Glutamatergic neuron (in vitro differentiated cells): ENCODE data around the gene MEGF9. TPM values are rescaled to one million over a fixed set of nuclear protein-coding genes. Genes with fewer than 3 reads are reported as not detected.

Experiments
- DNase-seq: peaks from one replicate; pipeline ENCODE4 v3.0.0; 2022
- H3K27ac Mint-ChIP-seq: one replicate; pipeline ENCODE4 v1.8.0; 2020; ENCODE audit warnings: mild to moderate bottlenecking, mixed read lengths, inconsistent platforms; ENCODE audit not compliant: unreplicated experiment
- H3K27me3 Mint-ChIP-seq: one replicate; pipeline ENCODE4 v1.8.0; 2020; ENCODE audit warnings: mild to moderate bottlenecking, moderate library complexity, mixed read lengths, inconsistent platforms; ENCODE audit not compliant: unreplicated experiment
- H3K36me3 Mint-ChIP-seq: one replicate; pipeline ENCODE4 v1.8.0; 2020; ENCODE audit warnings: mild to moderate bottlenecking, mixed read lengths, inconsistent platforms; ENCODE audit not compliant: unreplicated experiment
- H3K4me1 Mint-ChIP-seq: one replicate; pipeline ENCODE4 v1.8.0; 2020; ENCODE audit warnings: mild to moderate bottlenecking, low read depth, mixed read lengths, inconsistent platforms; ENCODE audit not compliant: unreplicated experiment
- H3K4me3 Mint-ChIP-seq: one replicate; pipeline ENCODE4 v1.8.0; 2020; ENCODE audit warnings: mild to moderate bottlenecking, mixed read lengths, inconsistent platforms; ENCODE audit not compliant: unreplicated experiment
- H3K9me3 Mint-ChIP-seq: one replicate; pipeline ENCODE4 v1.8.0; 2020; ENCODE audit warnings: mild to moderate bottlenecking, moderate library complexity, mixed read lengths, inconsistent platforms; ENCODE audit not compliant: unreplicated experiment
- CTCF ChIP-seq: fragments of 200-600 bp; sonication (generic); IDR thresholded peaks from one replicate; pipeline ENCODE4 v1.5.0; 2021; ENCODE audit not compliant: partially characterized antibody, unreplicated experiment
- total RNA-seq: library from RNA; stranded (reverse); fragmentation: NEBNext Ultra II Directional; extraction: Animal tissue kit (Norgen Biotek cat#: 25700); gene quantifications from one replicate; pipeline ENCODE4 v1.2.1, GENCODE V29; 2021; ENCODE audit not compliant: unreplicated experiment

MEGF9 gene
- total RNA-seq, 1 donor from 2014 or later: 25.4 TPM

GRCh38 chr9:120668399-120668798 is 45.9 kb downstream of the MEGF9 start:
- no peak overlapping the region for H3K27ac Mint-ChIP-seq
- peaks cover 6% of the 10 kb centered on the region for H3K36me3 Mint-ChIP-seq
- peaks cover 5% of the 10 kb centered on the region for H3K27me3 Mint-ChIP-seq
- H3K9me3 Mint-ChIP-seq: peaks cover 3% of the 10 kb centered on the region
- peaks cover 6% of the 10 kb centered on the region for H3K4me1 Mint-ChIP-seq
- no peak overlapping the region for H3K4me3 Mint-ChIP-seq
- DNase-seq: no peak
- TF ChIP-seq CTCF: no peak

- no peaks in the 10 kb centered on the region for H3K27me3 Mint-ChIP-seq
- no peak for DNase-seq
- peaks cover 3% of the 10 kb centered on the region for H3K9me3 Mint-ChIP-seq
- H3K27ac Mint-ChIP-seq: no peak overlapping the region
- peaks cover 6% of the 10 kb centered on the region for H3K36me3 Mint-ChIP-seq
- H3K4me1 Mint-ChIP-seq: no peaks in the 10 kb centered on the region
- no peak overlapping the region for H3K4me3 Mint-ChIP-seq
- TF ChIP-seq CTCF: no peak
Observed at GRCh38 chr9:120663950-120664349, 50.3 kb downstream of the MEGF9 start.

- H3K4me3 Mint-ChIP-seq: no peak overlapping the region
- no peak for TF ChIP-seq CTCF
- H3K36me3 Mint-ChIP-seq: peaks cover 6% of the 10 kb centered on the region
- no peaks in the 10 kb centered on the region for H3K4me1 Mint-ChIP-seq
- no peaks in the 10 kb centered on the region for H3K27me3 Mint-ChIP-seq
- no peak overlapping the region for H3K27ac Mint-ChIP-seq
- DNase-seq: no peak
- H3K9me3 Mint-ChIP-seq: peaks cover 3% of the 10 kb centered on the region
Observed at GRCh38 chr9:120663380-120663779, 50.9 kb downstream of the MEGF9 start.

- no peak for DNase-seq
- no peak for TF ChIP-seq CTCF
- Mint-ChIP-seq H3K4me3 (no peak overlapping the region), H3K27me3 (no peaks in the 10 kb centered on the region), H3K27ac (no peak overlapping the region), H3K9me3 (peaks cover 3% of the 10 kb centered on the region), H3K4me1 (no peaks in the 10 kb centered on the region), H3K36me3 (peaks cover 6% of the 10 kb centered on the region)
Observed at GRCh38 chr9:120662513-120662912, 51.8 kb downstream of the MEGF9 start.

GRCh38 chr9:120659676-120660075 is 54.6 kb downstream of the MEGF9 start:
- H3K27ac Mint-ChIP-seq: no peak overlapping the region
- no peak for DNase-seq
- H3K27me3 Mint-ChIP-seq: no peaks in the 10 kb centered on the region
- H3K4me1 Mint-ChIP-seq: no peaks in the 10 kb centered on the region
- H3K36me3 Mint-ChIP-seq: no peaks in the 10 kb centered on the region
- no peaks in the 10 kb centered on the region for H3K9me3 Mint-ChIP-seq
- no peak overlapping the region for H3K4me3 Mint-ChIP-seq
- TF ChIP-seq CTCF: no peak
